Hematopoietic multipotent progenitor cell treated with erythropoietin and hydrocortisone succinate and interleukin-3 and kit ligand, for 15 days (in vitro differentiated cells): ENCODE measurements around the gene PGGHG.
"Not testable (repeated sequence)": the region's sequence is repeated elsewhere in the genome, so short reads cannot be mapped to it uniquely, and the experiment has no call there.

Source experiments
- DNase-seq: peaks from one replicate; pipeline ENCODE4 v3.0.0-alpha.2; 2015; ENCODE audit warnings: low spot score

The PGGHG gene

DNA sequence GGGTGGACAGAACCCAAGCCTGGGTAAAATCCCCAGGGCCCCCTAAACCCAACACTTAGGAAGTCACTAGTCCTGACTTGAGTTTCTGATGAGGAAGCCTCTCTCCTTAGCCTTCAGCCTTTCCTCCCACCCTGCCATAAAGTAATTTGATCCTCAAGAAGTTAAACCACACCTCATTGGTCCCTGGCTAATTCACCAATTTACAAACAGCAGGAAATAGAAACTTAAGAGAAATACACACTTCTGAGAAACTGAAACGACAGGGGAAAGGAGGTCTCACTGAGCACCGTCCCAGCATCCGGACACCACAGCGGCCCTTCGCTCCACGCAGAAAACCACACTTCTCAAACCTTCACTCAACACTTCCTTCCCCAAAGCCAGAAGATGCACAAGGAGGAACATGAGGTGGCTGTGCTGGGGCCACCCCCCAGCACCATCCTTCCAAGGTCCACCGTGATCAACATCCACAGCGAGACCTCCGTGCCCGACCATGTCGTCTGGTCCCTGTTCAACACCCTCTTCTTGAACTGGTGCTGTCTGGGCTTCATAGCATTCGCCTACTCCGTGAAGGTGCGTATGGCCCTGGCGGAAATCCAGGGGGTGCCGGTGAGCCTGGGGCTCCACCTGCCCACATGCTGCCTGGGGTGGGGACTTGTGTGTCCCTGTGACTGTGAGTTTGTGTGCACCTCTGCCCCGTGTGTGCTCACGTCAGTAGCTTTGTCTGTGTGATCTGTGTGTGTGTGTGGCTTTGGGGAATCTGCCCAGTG, 25.0 kb downstream of the PGGHG start, which contains the start of gene IFITM1:
Gene IFITM1 (plus strand): TSS at position 254 of the 767 bp plus-strand sequence. CDS start 131 bp downstream, at position 385.
- no peak for DNase-seq

DNA sequence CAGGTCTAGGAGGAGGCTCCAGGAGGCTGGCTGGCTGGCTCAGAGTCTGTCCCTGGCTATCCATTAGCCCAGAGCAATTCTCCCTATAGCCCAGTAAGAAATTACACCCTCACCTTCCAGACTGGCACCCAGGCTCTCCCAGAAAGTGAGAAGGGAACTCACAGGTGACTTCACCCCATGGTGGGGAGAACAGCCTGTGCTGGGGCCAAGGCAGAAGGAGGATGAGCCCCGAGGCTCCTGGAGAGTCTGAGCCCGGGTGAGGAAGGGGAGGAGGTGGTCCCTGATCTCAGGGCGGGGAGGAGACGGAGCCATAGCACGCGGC, 25.6 kb downstream of the PGGHG start:
- DNase-seq, result not testable (repeated sequence)

DNA sequence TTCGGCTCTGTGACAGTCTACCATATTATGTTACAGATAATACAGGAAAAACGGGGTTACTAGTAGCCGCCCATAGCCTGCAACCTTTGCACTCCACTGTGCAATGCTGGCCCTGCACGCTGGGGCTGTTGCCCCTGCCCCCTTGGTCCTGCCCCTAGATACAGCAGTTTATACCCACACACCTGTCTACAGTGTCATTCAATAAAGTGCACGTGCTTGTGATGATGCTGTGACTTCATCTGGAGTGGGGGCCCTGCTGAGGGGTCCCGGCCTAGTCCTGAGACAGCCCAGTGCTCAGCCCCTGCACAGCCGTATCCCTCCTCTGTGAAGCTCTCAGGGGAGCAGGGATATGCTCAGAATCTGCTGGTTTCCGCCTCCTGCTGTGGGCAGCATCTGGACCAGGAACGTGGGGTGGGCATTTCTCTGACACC, 26.1 kb downstream of the PGGHG start:
- DNase-seq, result no peak

DNA sequence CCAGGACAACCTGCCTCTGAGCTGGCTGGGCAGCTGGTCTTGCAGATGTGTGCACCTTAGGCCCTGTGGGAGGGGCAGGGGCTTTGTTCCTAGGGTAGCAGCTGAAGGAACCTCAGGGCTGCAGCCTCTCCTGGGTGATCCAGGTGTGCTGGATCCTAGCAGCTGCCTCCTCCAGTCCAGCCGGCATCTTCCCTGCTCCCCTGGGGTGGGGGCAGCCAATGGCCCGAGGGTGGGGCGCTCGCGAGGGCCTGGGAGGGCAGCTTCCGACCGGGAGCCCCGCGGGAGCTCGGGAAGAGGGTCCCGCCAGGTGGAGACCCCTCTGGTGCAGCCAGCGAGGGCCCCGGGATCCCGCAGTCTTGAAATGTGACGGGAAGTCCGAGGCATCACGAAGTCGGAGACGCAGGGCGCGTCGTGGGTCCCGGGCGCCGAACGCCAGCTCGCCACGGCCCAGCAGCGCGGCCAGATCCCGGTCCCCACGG, 26.6 kb downstream of the PGGHG start:
- DNase-seq, result no peak

DNA sequence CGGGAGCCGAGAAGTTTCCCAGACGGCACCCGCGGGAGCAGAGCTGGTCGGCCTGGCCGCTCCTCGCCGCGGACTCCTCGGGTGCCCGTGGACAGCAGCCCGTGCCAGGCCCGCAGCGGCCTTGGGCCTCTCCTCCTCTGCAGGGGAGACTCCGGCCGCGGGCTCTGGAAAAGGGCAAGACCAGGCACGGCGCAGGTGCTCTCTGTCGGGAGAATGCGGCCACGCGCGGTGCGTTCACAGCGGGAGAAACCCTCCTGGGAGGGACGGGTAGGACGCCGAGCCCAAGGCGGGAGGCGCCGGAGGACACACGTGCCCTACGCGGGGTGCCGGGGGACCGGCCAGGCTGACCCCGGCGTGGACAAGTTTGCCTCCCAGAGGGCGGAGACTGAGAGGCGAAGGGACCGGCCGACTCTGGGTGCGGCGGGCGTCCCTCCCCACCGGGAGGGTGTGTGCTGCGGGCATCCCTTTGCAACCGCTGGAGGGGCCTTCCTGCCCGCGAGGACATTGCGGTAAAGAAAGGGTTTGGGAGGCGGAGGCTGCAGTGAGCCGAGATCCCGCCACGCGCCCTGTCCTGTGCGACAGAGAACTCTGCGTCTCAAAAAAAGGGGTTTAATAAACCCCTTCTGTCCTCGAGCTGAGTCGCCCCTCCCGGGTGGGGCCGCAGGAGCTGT, 27.2 kb downstream of the PGGHG start:
- DNase-seq, result no peak

DNA sequence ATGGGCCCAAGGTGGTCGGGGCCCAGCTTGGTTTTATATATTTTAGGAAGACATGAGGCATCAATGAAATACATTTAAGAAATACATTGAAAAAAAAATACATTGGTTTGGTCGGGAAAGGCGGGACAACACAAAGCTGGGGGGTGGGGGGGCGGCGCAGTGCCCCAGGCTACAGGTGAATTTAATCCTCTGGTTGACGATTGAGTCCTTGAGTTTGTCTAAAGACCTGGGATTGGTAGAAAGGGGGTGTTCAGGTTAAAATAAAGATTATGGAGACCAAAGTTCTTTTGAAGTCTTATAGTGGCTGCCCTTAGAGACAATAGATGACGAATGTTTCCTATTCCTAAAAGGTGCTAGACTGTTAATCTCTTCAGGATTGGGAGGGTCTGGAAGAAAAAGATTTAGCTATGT, 28.0 kb downstream of the PGGHG start:
- DNase-seq, result no peak

DNA sequence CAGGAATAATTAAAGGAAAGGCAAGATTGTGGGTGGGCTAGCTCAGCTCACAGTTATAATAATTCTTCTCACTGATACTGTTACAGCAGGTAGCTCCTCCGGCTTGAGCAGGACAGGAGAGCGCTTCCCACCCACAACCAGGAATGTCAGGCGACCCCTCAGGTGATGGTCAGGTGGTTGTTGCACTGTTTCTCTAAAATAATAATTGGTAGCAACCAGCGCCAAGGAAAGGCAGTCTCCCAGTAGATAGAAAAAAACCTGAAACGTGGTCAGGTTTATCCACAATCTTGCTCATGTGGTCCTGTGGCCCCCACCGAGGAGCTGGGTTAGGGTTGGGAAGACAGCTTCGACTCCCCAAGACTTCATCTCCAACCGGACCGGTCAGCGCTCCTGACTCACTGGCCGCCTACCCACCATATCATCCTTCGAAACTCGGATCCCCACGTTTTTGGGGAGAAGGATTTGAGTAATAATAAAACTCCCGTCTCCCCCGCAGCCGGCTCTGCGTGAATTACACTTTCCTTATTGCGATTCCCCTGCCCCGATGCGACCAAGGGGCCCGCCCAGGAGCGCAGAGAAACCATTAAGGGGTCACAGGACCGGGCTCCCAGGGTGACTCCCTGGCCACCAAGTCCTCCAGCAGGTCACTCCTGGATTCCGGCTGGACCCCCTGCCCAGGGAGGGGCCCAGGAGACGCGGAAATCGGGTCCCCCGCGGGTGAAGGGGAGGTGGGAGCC, 28.9 kb downstream of the PGGHG start:
- DNase-seq, result not testable (repeated sequence)

DNA sequence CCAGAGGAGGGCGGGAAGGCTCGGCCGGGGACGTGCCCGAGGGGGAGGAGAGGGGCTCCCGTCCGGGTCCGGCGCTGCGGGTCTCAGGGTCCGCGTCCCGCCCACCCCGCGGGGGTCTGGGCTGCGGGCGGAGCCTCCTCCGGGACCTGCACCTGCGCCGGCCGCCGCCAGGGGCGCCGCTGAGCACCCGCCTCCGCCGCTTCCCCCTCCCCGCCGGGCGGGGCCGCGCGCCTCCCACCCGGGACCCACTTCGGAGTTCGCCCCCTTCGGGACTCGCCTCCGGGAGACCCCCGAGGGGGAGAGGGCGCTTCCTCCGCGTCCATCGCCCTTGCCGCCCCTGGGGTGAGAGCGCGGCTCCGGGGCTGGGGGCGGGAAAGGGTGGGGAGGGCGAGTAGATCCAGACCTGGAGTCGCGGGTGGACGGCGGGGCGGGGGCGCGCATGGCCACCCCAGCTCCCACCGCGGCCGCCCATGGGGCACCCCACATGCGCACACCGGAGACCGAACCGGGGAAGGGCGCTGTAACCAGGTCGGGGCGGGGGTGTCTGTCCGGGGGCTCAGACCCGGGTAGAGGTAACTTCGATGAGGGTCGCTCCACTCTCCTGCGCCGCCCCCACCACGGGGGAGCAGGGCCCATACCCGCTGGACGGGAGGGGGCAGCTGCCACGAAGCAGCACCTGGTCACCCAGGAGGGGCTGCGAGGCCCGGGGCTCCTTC, 29.6 kb downstream of the PGGHG start:
- not testable (repeated sequence) for DNase-seq

DNA sequence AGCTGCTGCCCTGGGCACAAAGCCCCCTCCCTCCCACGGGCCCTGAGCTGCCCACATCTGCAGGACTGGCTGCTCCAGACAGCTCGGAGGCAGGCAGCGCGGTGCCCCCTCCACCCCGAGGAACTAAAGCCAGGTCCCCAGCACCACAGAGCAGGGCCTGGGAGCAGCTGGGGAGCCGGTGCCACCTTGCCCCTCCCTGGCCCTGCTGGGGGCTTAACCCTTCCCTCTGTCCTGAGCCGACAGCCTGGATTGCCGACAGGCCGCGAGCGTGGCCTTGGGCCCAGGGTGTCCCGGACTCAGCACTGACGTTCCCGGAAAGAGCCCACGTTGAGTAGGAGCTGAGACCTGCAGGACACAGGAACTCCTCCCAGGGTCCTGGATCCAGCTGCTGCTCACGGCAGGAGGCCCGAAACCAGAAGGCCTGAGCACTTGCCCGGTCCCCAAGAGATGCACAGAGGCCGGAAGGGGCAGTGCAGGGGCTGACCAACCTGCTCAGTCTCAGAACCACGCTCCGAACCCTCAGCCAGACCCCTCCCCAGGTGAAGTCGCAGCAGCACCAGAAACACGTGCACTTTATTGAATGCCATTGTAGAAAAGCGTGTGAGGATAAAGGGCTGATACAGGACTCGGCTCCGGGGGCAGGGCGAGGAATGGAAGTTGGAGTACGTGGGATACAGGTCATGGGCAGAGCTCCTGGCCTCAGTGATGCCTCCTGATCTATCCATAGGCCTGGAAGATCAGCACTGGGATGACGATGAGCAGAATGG, 30.4 kb downstream of the PGGHG start:
- DNase-seq, result not testable (repeated sequence)

DNA sequence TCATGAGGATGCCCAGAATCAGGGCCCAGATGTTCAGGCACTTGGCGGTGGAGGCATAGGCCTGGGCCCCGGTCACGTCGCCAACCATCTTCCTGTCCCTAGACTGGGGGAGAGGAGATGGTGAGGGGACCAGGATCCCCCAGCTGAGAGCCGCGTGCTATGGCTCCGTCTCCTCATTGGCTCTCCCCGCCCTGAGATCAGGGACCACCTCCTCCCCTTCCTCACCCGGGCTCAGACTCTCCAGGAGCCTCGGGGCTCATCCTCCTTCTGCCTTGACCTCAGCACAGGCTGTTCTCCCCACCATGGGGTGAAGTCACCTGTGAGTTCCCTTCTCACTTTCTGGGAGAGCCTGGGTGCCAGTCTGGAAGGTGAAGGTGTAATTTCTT, 31.0 kb downstream of the PGGHG start:
- DNase-seq, result not testable (repeated sequence)

DNA sequence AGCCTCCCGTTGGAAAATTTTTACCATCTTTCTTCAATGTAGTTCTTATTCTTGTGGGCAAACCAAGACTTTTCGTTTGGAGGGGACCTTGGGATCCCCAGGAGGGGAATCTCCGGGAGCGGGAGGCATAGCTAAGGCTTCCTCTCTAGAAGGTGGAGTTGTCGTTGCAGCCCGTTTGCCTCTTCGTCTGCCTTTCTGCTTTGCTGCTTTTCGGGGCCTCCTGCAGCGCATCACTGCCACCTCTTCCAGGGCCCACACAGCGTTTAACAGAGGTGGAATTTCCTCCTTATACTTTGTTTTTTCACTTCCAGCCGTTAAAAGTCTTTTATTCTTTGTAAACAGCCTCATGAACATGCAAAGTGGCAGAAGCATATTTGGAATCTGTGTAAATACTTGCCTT, 35.2 kb downstream of the PGGHG start:
- no peak for DNase-seq

DNA sequence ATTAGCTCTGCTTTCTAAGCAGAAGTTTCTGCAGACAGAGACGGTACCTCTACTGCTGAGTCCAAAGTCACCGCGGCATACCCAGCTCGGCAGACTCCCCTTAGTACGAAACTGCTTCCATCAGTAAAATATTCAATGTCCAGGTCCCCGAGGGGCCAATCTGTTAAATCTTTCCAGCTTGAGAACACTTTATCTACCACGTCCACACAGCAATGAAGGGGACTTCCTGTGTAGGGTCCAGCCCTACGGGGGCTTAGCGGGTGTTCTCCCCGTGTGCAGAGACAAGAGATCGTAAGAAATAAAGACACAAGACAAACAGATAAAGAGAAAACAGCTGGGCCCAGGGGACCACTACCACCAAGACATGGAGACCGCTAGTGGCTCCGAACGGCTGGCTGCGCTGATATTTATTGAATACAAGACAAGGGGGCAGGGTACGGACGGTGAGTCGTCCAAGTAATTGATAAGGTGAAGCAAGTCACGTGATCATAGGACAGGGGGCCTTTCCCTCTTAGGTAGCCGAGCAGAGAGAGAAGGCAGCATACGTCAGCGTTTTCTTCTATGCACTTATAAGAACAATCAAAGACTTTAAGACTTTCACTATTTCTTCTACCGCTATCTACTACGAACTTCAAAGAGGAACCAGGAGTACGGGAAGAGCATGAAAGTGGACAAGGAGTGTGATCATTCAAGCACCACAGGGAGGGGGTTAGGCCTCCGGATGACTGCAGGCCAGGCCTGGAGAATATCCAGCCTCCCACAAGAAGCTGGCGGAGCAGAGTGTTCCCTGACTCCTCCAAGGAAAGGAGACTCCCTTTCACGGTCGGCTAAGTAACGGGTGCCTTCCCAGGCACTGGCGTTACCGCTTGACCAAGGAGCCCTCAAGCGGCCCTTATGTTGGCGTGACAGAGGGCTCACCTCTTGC, 35.9 kb downstream of the PGGHG start:
- DNase-seq, result not testable (repeated sequence)

DNA sequence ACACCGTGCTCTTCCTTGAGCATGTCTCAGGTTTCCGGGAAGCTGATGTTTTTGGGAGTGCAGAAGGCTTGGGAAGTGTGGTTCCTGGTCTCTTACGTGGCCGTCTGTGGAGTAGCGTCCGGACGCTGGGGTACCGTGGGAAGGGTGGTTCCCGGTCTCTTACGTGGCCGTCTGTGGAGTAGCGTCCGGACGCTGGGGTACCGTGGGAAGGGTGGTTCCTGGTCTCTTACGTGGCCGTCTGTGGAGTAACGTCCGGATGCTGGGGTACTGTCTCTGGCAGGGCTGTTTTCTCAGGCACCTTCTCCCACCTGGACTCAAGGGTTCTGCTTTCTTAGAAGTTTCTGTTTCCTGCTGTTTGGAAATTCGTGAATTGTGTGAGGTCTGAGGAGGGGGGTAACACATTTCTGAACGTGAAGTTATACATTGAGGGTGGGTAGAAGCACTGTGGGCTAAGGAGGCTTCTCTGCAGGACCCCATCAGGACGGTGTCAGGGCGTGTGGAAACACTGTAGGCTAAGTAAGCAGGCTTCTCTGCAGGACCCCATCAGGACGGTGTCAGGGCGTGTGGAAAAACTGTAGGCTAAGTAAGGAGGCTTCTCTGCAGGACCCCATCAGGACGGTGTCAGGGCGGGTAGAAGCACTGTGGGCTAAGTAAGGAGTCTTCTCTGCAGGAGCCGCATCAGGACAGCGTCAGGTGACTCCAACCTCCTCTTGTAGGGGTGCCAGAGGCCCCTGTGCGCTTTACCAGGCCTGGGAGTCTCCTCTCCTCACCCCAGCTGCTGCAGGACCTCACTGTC, 37.1 kb downstream of the PGGHG start:
- no peak for DNase-seq

DNA sequence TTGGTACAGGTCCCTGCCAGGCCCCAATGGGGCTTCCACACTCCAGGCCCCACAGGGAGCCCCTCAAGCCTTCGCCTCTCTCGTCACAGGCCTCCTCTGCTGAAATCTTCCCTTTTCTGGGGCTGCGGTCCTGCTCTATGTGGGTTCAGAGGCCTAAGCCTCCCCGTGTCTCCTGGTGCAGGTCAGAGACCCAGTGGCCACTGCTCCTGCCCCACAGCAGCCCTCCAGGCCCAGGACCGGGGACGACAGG, 37.6 kb downstream of the PGGHG start:
- no peak for DNase-seq

DNA sequence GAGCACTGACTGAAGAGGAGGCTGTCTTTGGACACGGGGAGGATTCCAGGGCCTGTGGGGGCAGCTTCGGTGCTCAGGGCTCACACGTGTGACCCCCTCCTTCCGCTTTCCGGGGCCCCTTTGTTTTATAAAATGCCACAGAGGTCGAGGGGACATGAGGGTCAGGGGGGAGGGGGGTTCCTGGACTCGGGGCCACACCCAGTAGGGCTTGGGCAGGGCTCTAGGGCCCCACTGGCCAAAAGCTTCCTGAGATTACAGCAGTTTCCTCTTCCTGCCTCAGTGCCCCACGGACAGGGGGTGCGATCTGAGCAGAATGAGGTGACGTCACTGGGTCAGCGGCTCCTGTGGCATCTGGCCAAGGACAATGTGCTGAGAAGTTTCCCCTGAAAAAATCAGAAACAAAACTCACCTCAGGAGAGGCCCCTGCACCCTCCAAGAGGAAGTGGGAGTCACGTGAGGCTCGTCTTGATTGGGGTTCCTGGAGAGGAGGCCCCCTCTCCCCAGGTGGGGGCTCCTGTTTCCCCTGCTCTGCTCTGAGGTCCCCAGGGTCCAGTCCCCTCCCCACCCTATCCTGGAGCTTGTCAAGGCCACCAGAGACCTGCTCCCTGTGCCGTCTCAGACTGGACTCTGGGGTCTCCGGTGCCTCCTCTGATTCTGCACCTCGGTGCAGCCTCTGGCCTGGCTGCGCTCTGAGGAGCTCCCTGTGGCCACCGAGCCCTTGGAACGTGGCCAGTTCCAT, 38.1 kb downstream of the PGGHG start:
- DNase-seq, result no peak

DNA sequence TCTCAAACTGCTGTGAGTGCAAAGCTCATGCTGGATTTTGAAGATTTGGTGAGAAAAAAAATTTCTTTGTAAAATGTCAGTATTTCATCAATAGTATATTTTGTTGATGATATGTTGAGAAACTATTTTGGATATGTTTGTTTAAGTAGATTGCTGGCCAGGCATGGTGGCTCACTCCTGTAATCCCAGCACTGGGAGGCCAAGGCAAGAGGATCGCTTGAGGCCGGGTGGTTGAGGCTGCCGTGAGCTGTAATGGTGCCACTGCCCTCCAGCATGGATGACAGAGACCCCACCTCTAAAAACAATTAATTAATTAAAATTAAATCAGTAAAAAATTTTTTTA, 38.6 kb downstream of the PGGHG start:
- DNase-seq, result no peak

DNA sequence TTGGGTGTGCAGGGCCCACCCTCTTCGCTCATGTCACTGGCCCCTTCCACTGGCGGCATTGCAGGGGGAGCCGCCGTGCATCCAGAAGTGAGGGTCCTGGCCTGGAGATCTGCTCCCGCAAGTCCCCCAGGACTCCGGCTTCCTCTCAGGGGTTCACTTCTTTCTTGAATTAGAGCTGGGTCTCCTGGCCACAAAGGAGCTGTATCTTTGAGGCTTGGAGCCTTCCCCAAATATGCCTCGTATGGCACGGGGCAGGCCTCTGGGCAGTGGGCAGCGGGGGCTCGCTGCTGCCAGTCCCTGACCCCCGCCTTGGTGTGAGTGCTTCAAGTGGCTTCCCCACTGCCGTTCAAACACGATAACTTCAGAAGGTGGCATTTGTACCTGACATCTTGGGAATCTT, 39.1 kb downstream of the PGGHG start:
- DNase-seq, result no peak

DNA sequence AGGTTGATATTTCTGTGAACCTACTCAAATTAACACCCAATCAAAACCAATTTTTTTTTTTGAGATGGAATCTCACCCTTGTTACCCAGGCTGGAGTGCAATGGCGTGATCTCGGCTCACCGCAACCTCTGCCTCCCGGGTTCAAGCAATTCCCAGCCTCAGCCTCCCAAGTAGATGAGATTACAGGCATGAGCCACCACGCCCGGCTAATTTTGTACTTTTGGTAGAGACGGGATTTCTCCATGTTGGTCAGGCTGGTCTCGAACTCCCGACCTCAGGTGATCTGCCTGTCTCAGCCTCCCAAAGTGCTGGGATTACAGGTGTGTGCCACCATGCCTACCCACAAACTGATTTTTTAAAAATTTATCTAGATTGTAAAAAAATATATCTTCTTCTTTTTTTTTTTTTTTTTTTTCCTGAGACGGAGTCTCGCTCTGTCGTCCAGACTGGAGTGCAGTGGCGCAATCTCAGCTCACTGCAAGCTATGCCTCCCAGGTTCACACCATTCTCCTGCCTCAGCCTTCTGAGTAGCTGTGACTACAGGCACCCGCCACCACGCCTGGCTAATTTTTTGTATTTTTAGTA, 39.7 kb downstream of the PGGHG start:
- DNase-seq, result not testable (repeated sequence)

DNA sequence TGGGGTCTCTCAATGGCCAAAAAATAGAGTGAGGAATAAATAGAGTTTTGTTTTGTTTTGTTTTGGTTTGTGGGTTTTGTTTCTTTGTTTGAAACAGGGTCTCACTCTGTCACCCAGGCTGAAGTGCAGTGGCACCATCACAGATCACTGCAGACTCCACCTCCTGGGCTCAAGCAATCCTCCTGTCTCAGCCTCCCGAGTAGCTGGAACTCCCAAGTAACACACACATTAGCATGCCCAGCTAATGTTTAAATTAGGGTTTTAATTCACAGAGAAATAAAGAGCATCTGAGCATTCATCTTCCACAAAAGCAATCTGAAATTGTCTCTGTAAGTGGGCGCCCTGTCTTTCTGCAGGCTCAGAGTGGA, 40.9 kb downstream of the PGGHG start:
- DNase-seq, result no peak
